ENCODE results near the gene PABPN1L.

PABPN1L gene

GRCh38 chr16:88864099-88864498 lies 2.4 kb downstream of the PABPN1L start:
- ChIA-PET POLR2A (no interaction called here), CTCF (no interaction called here)
- DNase-seq (ENCODE audit: extremely low spot score): no peak
- TF ChIP-seq HDGF (IDR thresholded peaks at IDR 0.05; ENCODE audit: borderline replicate concordance): no peak
- TF ChIP-seq ARNT (IDR thresholded peaks at IDR 0.05): no peak
- TF ChIP-seq FOXK2 (IDR thresholded peaks at IDR 0.05): no peak
- no peak for TF ChIP-seq ELF4 (IDR thresholded peaks at IDR 0.05)
- no peak for TF ChIP-seq SP1 (IDR thresholded peaks at IDR 0.05)
- no peak for TF ChIP-seq LEF1 (IDR thresholded peaks at IDR 0.05; ENCODE audit: borderline replicate concordance)
- no peak for TF ChIP-seq L3MBTL2 (conservative IDR thresholded peaks at IDR 0.05)
- TF ChIP-seq ZNF384 (IDR thresholded peaks at IDR 0.05): no peak
- TF ChIP-seq FOXA1 (IDR thresholded peaks at IDR 0.05): no peak
- no peak for TF ChIP-seq BHLHE40 (IDR thresholded peaks at IDR 0.05; ENCODE audit: borderline replicate concordance)
- TF ChIP-seq CTBP1 (IDR thresholded peaks at IDR 0.05; ENCODE audit: borderline replicate concordance): no peak
- no peak for TF ChIP-seq SUZ12 (IDR thresholded peaks at IDR 0.05)
- TF ChIP-seq TARDBP (IDR thresholded peaks at IDR 0.05): no peak
- TF ChIP-seq FOXM1 (IDR thresholded peaks at IDR 0.05; ENCODE audit: borderline replicate concordance): no peak
- TF ChIP-seq PKNOX1 (IDR thresholded peaks at IDR 0.05): no peak
- TF ChIP-seq NFRKB (IDR thresholded peaks at IDR 0.05): no peak

GRCh38 chr16:88863426-88863825 lies 3.0 kb downstream of the PABPN1L start:
- DNase-seq (ENCODE audit: extremely low spot score): no peak
- ChIA-PET POLR2A (no interaction called here), CTCF (no interaction called here)
- TF ChIP-seq PKNOX1 (IDR thresholded peaks at IDR 0.05): no peak
- no peak for TF ChIP-seq LEF1 (IDR thresholded peaks at IDR 0.05; ENCODE audit: borderline replicate concordance)
- no peak for TF ChIP-seq BHLHE40 (IDR thresholded peaks at IDR 0.05; ENCODE audit: borderline replicate concordance)
- no peak for TF ChIP-seq SUZ12 (IDR thresholded peaks at IDR 0.05)
- no peak for TF ChIP-seq HDGF (IDR thresholded peaks at IDR 0.05; ENCODE audit: borderline replicate concordance)
- no peak for TF ChIP-seq SP1 (IDR thresholded peaks at IDR 0.05)
- no peak for TF ChIP-seq TARDBP (IDR thresholded peaks at IDR 0.05)
- no peak for TF ChIP-seq FOXK2 (IDR thresholded peaks at IDR 0.05)
- no peak for TF ChIP-seq FOXM1 (IDR thresholded peaks at IDR 0.05; ENCODE audit: borderline replicate concordance)

- CTCF ChIA-PET: no interaction called here
- POLR2A ChIA-PET: no interaction called here
- TF ChIP-seq ELF4 (IDR thresholded peaks at IDR 0.05) (no peak), SP1 (IDR thresholded peaks at IDR 0.05) (no peak), L3MBTL2 (conservative IDR thresholded peaks at IDR 0.05) (no peak), FOXM1 (IDR thresholded peaks at IDR 0.05; ENCODE audit: borderline replicate concordance) (no peak), ARNT (IDR thresholded peaks at IDR 0.05) (no peak)
- DNase-seq (ENCODE audit: extremely low spot score): no peak
These were observed 3.5 kb downstream of the PABPN1L start for GRCh38 chr16:88862968-88863367.

GRCh38 chr16:88861359-88861758 lies 5.1 kb downstream of the PABPN1L start:
- ChIA-PET CTCF (no interaction called here), POLR2A (no interaction called here)
- TF ChIP-seq HDGF (IDR thresholded peaks at IDR 0.05; ENCODE audit: borderline replicate concordance) (no peak), PKNOX1 (IDR thresholded peaks at IDR 0.05) (no peak), ZNF384 (IDR thresholded peaks at IDR 0.05) (no peak), L3MBTL2 (conservative IDR thresholded peaks at IDR 0.05) (no peak), FOXM1 (IDR thresholded peaks at IDR 0.05; ENCODE audit: borderline replicate concordance) (no peak), CTBP1 (IDR thresholded peaks at IDR 0.05; ENCODE audit: borderline replicate concordance) (no peak), TARDBP (IDR thresholded peaks at IDR 0.05) (no peak), BHLHE40 (IDR thresholded peaks at IDR 0.05; ENCODE audit: borderline replicate concordance) (no peak), SUZ12 (IDR thresholded peaks at IDR 0.05) (no peak), ARNT (IDR thresholded peaks at IDR 0.05) (no peak), NFRKB (IDR thresholded peaks at IDR 0.05) (no peak), FOXA1 (IDR thresholded peaks at IDR 0.05) (no peak)
- no peak for DNase-seq (ENCODE audit: extremely low spot score)

- TF ChIP-seq NFRKB (IDR thresholded peaks at IDR 0.05): no peak
- no peak for TF ChIP-seq ZNF384 (IDR thresholded peaks at IDR 0.05)
- no peak for TF ChIP-seq ELF4 (IDR thresholded peaks at IDR 0.05)
- TF ChIP-seq TARDBP (IDR thresholded peaks at IDR 0.05): no peak
- TF ChIP-seq LEF1 (IDR thresholded peaks at IDR 0.05; ENCODE audit: borderline replicate concordance): no peak
- TF ChIP-seq FOXA1 (IDR thresholded peaks at IDR 0.05): no peak
- no peak for TF ChIP-seq BHLHE40 (IDR thresholded peaks at IDR 0.05; ENCODE audit: borderline replicate concordance)
- TF ChIP-seq FOXM1 (IDR thresholded peaks at IDR 0.05; ENCODE audit: borderline replicate concordance): no peak
- no peak for TF ChIP-seq HDGF (IDR thresholded peaks at IDR 0.05; ENCODE audit: borderline replicate concordance)
- no peak for TF ChIP-seq SP1 (IDR thresholded peaks at IDR 0.05)
- TF ChIP-seq ARNT (IDR thresholded peaks at IDR 0.05): no peak
- TF ChIP-seq PKNOX1 (IDR thresholded peaks at IDR 0.05): no peak
- POLR2A ChIA-PET: interaction anchor here (1.0 kb wide), 1 partner anchor 48 kb away, joined by 3 read pairs; the partner anchor contains the start of gene APRT
- CTCF ChIA-PET: no interaction called here
- no peak for DNase-seq (ENCODE audit: extremely low spot score)
These were observed 6.9 kb downstream of the PABPN1L start for GRCh38 chr16:88859381-88860091.
